Astrocyte of the hippocampus (primary cell): ENCODE data around the gene ACOXL.
"Not testable (repeated sequence)": the region's sequence is repeated elsewhere in the genome, so short reads cannot be mapped to it uniquely, and the experiment has no call there.

ENCODE experiments used
- DNase-seq: peaks from one replicate; pipeline ENCODE4 v3.0.0; 2011; ENCODE audit warnings: low read depth, low spot score

The ACOXL gene

GRCh38 chr2:111057045-111057444 lies 324.7 kb downstream of the ACOXL start:
- DNase-seq, result no peak

GRCh38 chr2:111057721-111058120 lies 325.3 kb downstream of the ACOXL start:
- no peak for DNase-seq

GRCh38 chr2:111058264-111058663 lies 325.9 kb downstream of the ACOXL start:
- DNase-seq, result no peak

- DNase-seq, result no peak
Measured at GRCh38 chr2:111061191-111061590, 328.8 kb downstream of the ACOXL start.

GRCh38 chr2:111062417-111062816 lies 330.0 kb downstream of the ACOXL start:
- no peak for DNase-seq

GRCh38 chr2:111066062-111066593 lies 333.8 kb downstream of the ACOXL start:
- no peak for DNase-seq

- DNase-seq, result no peak
Measured at GRCh38 chr2:111068435-111069058, 336.2 kb downstream of the ACOXL start.

GRCh38 chr2:111069722-111070121 lies 337.3 kb downstream of the ACOXL start:
- DNase-seq, result no peak

GRCh38 chr2:111071600-111072171 lies 339.3 kb downstream of the ACOXL start:
- DNase-seq, result peak; percentile 95

- DNase-seq, result peak; percentile 93
Measured at GRCh38 chr2:111072220-111072871, 340.0 kb downstream of the ACOXL start.

- DNase-seq, result not testable (repeated sequence)
Measured at GRCh38 chr2:111082659-111083058, 350.3 kb downstream of the ACOXL start.

- DNase-seq, result no peak
Measured at GRCh38 chr2:111091811-111092211, 359.4 kb downstream of the ACOXL start.

GRCh38 chr2:111094691-111095090 lies 362.3 kb downstream of the ACOXL start:
- no peak for DNase-seq

GRCh38 chr2:111095434-111095833 lies 363.1 kb downstream of the ACOXL start:
- DNase-seq, result no peak

GRCh38 chr2:111099402-111099801 lies 367.0 kb downstream of the ACOXL start:
- no peak for DNase-seq

- DNase-seq, result no peak
Measured at GRCh38 chr2:111100087-111100764, 367.9 kb downstream of the ACOXL start.

GRCh38 chr2:111100765-111101162 lies 368.4 kb downstream of the ACOXL start:
- DNase-seq, result peak; percentile 14

GRCh38 chr2:111101592-111101991 lies 369.2 kb downstream of the ACOXL start:
- no peak for DNase-seq

GRCh38 chr2:111102216-111102615 lies 369.8 kb downstream of the ACOXL start:
- no peak for DNase-seq

GRCh38 chr2:111105926-111106325 lies 373.6 kb downstream of the ACOXL start:
- DNase-seq, result no peak

GRCh38 chr2:111106706-111107105 lies 374.3 kb downstream of the ACOXL start:
- no peak for DNase-seq

GRCh38 chr2:111108745-111109271 lies 376.4 kb downstream of the ACOXL start:
- DNase-seq, result no peak
